NCI-H1417 (cell line): ENCODE measurements around the gene CYB5B.

ENCODE experiments used
- DNase-seq, 3 experiments: peaks; one replicate each; lab custom pipeline; 2025; lab: John Stamatoyannopoulos, UW

CYB5B gene

DNA sequence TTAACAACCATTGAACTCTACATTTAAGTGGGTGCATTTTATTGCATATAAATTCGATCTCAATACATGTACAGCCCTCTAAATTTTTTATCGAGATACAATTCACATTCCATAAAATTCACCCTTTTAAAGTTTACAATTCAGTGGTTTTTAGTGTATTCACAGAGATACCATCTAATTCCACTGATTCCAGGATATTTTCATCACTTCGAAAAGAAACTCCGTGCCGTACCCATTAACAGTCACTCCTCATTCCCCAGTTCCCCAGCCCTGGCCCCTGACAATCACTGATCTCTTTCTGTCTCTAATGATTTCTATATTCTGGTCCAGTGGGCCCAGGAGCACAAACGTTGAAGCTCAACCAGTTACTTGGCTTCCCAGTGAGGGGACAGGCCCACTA lies 61.4 kb downstream of the CYB5B start:
- DNase-seq = no peak

DNA sequence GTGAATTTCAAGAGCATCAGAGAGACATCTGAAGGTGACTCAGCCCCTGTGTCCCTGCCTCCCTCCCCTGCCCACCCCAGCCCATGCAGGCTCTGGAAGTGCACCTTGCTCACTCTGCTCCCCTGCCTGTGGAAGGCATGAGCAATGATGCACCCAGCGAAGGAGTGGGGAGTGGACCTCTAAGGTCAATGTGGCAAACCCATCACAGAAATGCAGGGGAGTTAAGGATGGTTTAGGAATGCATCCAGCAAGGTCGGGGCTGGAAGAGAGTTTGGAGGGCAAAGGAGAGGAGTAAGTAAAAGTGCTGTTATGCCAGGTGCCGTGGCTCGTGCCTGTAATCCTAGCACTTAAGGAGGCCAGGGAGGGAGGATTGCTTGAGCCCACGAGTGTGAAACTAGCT lies 61.9 kb downstream of the CYB5B start:
- no peak for DNase-seq

DNA sequence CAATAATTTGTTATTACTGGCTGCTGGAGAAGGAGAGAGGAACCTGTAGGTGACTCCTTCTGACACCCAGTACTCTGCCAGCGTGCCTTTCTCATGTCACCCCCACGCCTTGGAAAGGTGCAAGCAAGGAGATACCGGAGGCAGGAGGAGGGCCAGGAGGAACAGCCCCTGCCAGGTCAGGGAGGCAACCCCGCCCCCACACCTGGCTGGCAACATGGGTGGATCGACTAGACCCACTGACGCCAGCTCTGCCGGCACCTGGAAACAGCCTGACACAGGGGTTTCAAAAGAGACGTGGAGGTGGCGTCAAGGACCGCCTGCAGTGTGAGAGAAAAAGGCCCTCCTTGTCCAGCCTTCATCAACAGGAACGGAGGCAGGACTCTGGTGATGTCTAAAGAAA lies 62.3 kb downstream of the CYB5B start:
- DNase-seq = peak in 1 of 3 experiments; percentile 25

DNA sequence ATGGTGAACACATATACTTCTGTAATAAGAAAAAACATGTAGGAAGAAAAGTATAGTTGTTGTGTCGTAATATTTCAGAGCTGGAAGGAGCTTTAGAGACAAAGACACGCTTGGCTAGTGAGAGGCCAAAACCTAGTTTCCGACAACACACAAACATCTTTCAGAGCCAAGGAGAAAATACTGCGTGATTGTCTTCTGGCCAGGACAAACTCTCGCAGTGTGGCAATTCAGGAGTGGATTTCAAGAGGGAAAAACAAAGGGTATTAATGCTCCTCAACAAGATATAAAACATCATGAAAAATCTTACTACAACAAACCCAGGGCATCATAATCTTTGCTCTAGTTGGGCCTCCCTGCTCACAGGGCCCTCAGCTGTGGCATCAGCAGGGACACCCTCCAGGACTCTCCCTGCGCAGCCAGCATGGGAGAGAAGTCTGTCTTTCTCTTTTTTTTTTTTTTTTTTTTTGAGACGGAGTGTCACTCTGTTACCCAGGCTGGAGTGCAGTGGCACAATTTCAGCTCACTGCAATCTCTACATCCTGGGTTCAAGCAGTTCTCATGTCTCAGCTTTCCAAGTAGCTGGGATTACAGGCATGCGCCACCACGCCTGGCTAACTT lies 66.4 kb downstream of the CYB5B start:
- no peak for DNase-seq

DNA sequence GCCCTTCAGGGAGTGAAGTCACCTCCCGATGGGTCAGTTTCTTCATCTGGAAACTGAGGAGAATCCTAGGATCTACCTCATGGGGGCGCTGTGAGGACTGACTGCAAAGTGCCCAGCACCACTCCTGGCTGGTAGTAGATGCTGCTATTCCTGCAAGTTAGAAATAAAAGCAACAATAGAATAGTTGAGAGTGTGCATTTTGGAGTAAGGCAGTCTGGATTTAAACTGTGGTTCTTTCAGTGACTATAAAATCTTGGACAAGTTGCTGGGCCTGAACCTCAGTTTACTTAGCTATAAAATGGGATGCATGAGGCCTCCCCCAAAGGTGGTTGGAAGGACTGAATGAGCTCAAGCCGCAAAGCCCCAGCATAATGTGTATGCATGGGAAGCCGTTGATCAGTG lies 70.6 kb downstream of the CYB5B start:
- DNase-seq = no peak

DNA sequence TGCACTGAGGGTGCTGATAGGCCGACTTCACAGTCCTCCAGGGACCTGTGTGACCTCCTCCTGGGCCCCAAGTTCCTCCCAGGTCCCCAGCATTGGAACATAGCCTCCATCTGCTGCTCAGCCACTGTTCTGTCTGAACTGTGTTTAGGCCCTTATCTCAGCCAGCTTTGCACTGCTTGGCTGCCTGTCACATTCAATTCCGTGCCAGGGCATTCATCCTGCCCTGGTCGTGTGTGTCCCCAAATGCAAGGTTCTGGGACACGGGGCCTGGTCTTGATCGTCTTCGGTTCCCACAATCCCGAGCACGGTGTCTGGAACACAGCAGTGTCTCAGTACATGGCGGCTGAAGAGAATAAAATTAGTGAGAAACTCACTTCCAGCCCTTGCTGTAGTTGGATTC lies 71.4 kb downstream of the CYB5B start:
- no peak for DNase-seq

DNA sequence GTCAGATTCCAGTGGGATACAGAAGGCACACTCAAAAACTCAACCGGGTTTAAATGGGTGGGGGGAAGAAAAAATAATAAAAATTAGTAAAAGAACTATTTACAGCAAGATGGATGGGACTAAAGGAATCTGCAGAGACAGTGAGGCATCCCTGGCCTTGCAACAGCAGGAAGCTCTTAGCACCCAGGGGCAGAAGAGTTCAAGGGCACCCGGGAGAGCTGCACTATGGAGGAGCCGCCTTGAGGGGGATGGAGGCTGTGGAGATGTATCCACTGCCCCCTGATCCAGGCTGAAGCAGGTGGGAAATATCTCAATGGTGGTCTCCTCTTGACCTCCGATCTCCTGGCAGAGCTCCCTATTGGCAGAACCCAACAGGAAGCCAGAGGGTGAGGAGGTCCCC lies 72.0 kb downstream of the CYB5B start:
- no peak for DNase-seq

DNA sequence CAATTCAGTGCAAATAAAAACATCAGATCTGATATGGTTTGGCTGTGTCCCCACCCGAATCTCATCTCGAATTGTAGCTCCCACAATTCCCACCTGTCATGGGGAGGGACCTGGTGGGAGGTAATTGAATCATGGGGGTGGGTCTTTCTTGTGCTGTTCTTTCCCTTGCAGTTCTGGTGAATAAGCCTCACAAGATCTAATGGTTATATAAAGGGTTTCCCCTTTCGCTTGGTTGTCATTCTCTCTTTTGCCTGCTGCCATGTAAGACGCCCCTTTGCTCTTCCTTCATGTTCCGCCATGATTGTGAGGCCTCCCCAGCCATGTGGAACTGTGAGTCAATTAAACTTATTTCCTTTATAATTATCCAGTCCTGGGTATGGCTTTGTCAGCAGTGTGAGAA lies 72.5 kb downstream of the CYB5B start:
- DNase-seq = no peak

DNA sequence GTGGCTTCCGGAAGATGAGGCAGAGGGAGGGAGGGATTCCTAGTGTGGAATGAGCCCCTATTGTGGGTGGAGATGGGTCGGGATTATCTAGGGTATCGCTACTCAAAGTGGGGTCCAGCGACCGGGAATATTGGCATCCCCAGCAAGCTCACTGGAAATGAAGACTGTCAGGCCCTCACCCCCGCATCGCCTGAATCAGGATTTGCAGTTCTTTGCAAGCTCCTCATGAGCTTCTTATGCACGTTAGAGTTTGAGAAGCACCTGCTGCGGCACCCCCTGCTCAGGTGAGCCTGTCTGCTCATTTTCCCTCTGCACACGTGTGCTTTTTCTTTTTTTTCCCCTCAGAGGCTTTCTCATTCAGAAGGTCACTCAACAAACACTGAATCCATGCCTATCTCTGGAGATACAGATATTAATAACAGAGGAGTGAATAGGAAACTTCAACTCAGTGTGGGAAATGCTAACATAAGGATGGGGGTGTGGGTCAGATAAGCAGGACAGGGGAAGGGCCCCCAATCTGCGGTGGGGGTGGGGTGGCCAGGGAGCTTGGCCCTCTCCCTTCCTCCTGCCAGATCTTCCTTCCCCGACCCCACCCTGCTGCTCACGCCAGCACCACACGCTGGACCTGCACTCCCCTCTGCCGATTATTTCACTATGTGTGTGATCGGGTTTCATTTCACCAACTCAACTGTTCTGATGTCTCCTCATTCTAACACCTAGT lies 73.6 kb downstream of the CYB5B start:
- no peak for DNase-seq

DNA sequence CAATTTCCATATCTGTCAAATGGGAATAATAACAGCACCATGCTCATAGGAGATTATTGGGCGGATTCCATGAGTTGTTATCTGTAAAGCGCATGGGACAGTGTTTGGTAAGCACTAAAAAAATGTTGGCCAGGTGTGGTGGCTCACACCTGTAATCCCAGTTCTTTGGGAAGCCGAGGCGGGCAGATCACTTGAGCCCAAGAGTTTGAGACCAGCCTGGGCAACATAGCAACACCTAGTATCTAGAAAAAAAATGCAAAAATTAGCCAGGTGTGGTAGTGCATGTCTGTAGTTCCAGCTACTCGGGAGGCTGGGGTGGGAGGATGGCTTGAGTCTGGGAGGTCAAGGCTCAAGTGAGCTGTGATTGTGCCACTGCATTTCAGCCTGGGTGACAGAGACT lies 74.5 kb downstream of the CYB5B start:
- no peak for DNase-seq

DNA sequence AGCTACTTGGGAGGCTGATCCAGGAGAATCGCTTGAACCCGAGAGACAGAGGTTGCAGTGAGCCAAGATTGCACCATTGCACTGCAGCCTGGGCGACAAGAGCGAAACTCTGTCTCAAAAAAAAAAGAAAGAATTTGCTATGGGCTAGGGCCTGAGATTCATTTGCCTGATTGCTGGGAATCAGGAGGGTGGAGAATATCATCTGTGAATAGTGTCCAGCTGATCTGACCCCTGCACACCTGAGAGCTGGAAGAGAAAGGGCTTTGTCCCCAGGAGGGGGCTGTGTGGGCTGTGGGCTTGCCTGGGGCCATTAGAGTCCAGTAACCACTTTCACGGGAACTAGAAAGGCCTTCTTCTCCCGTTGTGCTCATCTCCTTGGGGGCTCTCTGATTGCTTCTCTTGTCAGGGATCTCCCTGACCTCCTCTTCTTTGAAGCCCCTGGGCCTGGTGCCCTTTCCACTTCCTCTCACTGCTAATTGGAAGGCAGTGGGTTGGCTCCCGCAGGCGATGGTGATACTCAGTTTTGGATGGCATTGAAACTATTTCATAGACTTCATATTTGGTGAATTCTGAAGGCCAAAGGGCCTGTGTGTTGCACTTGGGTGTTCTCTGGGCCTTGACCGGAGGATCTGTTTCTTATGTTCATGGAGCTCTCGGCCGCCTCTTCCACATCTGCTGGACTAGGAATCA lies 75.3 kb downstream of the CYB5B start:
- no peak for DNase-seq

DNA sequence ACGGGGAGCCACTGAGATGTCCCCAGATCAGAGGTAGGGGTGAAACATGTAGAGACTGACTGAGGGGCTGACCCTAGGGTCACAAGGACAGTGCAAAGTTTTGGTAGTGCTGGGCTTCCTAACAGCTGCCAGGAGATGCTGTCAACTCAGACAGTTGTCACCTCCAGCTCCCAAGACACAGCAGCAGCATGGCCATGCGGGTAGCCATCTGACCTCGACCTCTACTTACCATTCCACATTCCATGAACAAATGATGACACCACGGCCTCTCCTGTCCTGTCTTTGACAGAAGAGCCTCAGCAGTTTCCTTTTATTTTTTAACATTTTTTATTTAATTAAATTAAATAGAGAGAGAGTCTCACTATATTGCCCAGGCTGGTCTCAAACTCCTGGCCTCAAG lies 76.1 kb downstream of the CYB5B start:
- no peak for DNase-seq

DNA sequence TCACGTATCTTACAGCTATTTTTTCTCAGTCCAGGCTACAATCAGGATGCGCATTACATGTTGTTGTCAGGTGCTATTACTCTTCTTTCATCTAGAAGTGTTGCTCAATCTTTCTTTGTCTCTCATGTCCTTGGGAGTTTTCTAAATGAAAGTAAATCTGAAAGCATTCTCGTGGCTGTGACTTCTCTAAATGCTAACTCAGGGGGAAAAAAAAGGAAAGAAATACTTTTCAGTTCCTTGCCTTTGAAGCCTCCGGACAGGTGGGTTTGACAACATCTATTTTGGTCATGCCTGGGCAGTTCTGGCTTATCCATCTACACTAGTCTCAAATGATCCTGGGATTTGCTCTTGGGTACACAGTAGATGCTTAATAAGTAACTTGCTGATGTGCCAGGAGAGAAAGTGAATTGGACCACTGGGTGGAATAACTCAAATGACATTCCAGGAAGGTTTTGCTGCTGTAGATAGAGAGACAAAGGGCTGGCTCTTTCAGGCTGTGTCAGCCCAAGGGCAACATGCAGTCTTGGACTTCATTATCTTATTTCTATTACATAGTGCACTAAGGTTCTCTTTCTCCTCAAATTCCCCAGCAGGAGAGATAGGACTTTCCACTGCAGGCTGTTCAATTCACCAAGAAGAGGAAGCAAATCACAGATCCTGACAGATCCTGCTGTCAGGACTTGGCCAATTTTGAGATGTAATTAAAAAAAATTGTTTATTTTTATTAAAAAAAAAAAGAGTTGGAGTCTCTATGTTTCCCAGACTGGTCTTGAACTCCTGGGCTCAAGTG lies 77.7 kb downstream of the CYB5B start:
- DNase-seq = no peak

DNA sequence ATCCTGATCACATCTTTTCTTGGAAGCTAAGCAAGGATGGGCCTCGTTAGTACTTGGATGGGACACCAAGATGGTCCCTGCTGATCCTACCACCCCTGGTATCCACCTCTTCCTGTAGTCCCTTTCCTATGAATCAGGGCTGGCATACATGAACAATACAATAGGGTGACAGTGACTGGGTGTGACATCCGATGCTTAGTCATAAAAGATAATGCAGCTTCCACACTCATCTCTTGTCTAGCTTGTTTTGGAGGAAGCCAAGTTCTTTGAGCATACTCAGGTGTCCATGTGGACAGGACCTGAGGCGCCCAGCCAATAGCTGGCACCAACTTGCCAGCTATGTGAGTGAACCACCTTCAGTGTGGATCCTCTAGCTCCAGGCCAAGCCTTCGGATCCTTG lies 78.8 kb downstream of the CYB5B start:
- no peak for DNase-seq

DNA sequence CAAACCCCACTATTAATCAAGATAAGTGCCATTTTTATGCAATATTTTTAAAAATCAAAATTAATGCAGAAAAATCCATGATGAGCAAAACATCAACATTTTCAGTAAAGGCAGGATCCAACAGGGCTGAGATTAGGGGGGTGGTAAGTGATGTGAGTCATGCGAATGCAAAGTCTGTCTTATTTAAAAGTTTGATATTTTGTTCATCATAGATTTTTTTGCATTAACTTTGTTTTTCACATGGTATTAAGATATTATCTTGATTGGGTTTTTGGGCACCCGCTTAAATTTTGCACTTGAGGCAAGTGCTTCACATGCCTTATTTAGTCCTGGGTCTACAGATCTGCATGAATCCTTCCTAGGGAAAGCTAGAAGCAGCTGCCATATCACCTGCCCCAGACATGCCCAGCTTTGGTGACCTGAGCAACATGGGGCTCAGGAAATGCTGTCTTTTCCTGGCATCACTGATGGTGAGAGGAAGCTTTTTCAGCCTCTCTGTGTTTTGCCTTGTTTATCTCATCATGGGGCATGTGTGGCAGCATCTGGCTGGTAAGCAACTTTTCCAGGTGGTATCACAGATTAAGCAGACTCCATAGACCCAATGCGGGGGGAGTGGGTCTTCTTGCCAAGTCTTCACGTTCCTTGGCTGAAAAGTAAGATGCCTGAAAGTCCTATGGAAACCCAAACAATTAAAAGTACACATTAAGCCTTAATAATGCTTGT lies 83.8 kb downstream of the CYB5B start:
- DNase-seq = no peak

DNA sequence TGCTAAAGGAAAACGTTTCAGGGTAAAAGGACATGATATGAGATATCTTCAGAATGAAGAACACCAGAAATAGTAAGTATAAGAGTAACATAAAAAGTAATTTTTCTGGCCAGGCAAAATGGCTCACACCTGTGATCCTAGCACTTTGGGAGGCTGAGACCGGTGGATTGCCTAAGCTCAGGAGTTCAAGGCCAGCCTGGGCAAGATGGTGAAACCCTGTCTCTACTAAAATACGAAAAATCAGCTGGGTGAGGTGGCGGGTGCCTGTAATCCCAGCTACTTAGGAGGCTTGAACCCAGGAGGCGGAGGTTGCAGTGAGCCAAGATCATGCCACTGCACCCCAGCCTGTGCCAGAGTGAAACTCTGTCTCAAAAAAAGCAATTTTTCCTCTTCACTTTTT lies 84.7 kb downstream of the CYB5B start:
- no peak for DNase-seq

DNA sequence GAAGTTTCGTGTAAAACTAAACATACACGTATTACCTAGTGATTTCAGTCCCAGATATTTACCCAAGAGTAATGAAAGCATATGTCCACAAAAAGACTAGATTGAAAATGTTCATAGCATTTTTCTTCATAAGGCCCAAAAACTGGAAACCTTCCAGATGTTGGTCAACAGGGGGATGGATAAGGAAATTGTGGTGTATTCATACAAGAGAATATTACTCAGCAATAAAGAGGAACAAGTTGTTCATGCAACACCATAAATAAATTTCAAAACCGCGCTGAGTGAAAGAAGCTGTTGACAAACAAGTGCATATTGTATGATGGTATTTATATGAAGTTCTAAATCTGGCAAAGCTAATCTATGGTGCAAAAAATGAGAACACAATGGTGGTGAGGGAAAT lies 87.2 kb downstream of the CYB5B start:
- no peak for DNase-seq

DNA sequence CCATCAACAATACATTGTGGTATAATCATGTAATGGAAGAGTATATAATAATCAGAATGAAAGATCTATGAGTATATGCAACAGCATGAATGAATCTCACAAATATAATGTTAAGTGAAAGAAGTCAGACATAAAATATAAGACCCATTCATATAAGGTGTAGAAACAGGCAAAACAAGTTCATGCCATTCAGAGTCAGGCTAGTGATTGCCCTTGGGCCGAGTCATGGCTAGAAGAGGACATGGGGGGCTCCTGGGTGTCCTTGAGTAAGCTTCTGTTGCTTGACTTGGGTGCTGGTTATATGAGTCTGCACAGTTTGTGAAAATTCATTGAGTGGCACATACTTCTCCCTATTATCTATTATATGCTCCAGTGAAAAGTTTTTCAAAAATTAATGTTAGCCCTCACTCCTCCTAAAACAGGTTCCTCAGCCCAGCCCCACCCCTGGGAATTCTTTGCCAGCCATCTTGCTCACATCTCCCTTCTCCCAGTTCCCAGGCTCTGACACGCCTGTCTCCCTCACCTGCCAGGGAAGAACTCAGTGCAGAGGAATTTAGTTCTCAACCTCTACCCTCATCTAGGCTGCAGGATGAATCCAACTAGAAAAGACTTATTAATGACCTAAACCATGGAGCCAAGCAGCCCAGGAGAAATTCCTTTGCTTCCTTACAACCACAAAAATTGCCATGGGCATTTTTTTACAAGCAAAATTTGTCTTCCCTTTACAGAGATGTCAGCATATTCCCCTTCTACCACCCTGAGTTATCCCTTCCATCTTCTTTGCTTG lies 89.0 kb downstream of the CYB5B start:
- DNase-seq = no peak

DNA sequence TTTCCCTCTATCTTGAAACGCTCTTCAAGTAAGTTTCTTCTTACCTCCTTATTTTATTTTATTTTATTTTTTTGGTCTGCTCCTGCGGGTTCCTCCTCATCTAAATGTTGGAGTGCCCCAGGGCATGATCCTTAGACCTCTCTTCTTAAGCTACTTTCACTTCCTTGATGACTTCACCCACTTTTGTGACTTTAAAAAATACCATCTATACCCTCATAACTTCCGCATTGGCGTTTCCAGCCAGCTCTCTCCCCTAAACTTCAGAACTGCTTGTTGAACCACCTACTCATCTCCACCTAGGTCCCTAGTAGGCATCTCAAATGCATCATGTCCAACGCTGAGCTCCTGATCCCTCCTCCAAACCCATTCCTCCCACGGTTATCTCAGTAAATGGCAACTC lies 89.9 kb downstream of the CYB5B start:
- no peak for DNase-seq
